Measurements from ENCODE around the gene CMSS1.

Gene CMSS1

GRCh38 chr3:99940350-99940749 lies 122.7 kb downstream of the CMSS1 start:
- DNase-seq: no peak

- peak; percentile 53 for DNase-seq
Observed at GRCh38 chr3:99941211-99941610, 123.5 kb downstream of the CMSS1 start.

DNA sequence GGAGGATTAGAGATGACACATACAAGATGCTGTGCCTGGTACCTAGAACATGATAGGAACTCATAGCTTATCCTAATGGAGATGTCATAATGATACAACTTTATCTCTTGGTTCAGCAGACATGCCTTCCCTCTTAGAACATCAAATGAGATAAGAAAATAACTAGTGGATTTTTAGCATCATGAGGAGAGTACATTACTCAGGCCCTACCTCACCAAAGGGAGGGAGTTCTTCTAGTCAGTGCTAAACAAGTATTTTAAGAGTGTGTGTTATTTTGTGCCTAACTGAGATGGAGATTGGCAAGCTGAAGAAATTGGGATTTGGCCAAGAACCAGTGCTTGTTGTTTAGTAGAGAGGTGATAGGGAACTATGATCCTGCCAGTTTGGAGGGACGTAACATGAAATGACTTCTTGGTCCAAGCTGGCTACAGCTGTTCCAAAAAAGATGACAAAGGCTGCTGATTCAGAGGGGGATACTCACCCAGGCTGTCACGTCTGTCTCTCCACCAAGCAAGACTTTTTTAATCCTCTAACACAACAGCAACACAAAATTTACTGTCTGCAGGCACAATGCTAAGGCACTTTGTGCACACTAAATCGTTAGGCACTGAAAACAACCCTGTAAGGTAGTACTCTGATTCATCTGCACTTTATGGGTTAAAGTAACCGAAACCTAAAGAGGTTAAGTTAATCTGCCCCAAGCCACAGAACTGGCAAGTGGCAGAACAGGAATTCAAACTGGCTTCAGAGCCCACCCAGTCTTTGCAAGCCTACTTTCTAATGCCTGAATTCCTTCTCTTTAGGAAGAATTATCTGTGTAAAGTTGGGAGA lies 126.5 kb downstream of the CMSS1 start:
- DNase-seq: peak; percentile 95

GRCh38 chr3:99945328-99945995 lies 127.8 kb downstream of the CMSS1 start:
- DNase-seq: no peak

DNA sequence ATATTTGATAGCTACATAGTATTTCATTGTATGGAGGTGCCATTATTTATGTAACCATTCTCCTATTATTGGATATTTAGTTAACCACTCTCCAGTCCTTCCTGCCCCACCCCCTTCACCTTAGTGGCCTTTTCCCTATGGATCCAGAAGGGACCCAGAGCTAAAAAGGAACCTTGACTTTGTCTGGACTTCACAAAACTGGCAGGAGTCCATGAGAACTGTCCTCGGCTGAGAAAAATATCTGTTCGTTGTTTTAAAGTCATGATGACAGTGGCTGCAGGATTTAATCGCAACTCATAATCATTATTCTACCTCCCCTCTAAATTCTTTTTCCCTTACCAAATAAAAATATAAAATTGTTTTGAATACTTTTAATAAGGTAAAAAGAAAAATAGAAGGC lies 129.7 kb downstream of the CMSS1 start:
- DNase-seq: no peak

GRCh38 chr3:99948467-99949089 lies 130.9 kb downstream of the CMSS1 start:
- no peak for DNase-seq

- DNase-seq: no peak
Observed at GRCh38 chr3:99949956-99950670, 132.5 kb downstream of the CMSS1 start.

DNA sequence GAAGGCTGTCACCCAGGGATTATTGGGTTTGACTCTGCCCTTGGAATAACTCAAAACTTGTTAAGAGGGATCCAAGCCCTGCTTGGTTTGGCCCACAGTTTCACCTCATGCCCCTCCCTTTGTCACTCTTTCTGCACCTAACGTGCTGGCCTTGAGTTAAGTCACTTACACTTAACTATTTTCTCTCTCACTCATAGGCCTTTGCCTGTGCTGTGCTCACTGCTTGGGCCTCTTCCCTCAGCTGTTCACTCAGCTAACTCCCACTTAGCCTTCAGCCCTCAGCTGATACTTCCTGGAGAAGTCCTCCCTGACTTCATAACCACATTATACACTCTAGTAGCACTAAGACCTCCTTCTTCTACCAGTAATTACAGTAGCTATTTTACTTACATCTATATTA lies 133.3 kb downstream of the CMSS1 start:
- peak; percentile 47 for DNase-seq

GRCh38 chr3:99951701-99952100 lies 134.0 kb downstream of the CMSS1 start:
- DNase-seq: no peak

- DNase-seq: peak; percentile 69
Observed at GRCh38 chr3:99952306-99952705, 134.6 kb downstream of the CMSS1 start.

DNA sequence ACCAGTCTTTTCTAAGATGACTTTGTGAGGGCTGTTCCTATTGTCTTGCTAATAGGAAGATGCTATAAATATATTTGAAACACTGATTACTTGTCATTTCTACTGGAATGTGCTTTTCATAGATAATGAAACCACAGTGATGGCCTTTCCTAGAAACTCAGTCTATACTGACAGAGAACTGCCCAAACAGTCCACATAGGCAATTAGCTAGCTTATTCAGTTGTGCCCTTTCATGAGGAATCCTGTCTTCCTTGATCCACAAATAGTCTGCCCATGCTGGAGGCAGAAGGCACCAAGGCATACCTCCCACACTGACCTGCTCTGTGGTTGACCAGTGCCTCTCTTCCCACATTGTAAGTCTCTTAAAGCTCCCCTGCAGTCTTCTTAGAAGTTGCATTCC lies 135.9 kb downstream of the CMSS1 start:
- DNase-seq: peak; percentile 36

DNA sequence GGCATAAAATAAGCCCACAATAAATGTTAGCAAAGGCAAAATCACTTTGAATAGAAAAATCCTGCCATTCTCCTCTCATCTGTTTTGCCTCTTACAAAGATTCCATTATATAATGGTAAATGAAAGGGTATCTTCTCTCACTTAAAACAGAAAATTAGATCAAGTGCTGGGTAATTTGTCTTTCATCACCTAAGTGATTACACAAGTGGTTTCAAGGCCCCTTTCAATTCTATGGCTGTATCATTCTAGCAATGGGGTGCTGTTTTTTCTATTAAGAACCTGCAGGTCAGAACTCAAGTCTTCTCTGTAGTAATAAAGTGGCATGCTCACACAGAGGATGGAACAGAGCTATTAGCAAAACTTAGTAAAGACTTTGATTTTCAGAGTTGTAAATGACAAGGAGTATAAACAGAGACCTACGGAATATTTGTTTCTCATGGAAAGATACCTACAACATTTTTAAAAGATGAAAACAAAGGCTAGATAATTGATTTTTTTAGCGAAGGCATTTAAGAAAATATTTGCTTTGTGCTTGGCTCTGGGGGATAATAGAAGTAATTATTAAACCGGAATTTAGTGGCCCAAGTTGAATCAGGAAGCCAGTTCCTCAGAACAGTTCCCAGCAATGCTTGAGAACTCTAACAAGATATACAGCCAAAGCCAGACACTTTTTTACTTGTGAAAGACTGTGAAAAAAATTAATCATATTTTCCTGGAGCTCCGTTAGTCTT lies 137.4 kb downstream of the CMSS1 start:
- no peak for DNase-seq

DNA sequence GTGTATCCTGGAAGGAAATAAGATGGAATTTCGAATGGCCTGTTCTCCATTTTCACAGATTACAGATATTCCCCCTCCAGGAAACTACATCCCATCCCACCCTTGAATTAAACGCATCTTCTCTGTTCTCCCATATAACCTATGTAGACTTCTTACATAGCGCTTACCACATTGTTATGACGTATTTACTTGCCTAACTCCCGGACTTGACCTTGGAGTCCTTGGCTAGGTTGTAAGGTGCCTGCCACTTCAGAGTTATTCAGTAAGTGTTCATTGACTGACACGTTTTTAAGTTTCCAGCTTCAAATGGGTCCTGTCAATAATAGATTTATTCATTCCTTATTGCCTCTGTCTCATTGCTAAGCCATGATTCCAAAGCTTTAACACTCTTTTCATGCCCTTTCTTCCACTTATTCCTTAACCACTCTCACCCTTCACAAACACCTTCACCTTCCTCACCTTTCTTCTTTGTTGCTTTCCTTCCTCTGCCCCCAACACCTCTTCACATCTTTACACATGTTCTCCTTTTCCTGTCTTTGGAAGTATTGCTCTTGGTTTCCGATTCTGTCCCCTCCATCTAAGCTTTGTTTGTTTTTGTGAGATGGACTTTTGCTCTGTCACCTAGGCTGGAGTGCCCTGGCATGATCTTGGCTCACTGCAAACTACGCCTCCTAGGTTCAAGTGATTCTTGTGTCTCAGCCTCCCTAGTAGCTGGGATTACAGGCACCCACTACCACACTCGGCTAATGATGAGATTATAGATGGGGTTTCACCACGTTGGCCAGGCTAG lies 138.3 kb downstream of the CMSS1 start:
- DNase-seq: no peak

DNA sequence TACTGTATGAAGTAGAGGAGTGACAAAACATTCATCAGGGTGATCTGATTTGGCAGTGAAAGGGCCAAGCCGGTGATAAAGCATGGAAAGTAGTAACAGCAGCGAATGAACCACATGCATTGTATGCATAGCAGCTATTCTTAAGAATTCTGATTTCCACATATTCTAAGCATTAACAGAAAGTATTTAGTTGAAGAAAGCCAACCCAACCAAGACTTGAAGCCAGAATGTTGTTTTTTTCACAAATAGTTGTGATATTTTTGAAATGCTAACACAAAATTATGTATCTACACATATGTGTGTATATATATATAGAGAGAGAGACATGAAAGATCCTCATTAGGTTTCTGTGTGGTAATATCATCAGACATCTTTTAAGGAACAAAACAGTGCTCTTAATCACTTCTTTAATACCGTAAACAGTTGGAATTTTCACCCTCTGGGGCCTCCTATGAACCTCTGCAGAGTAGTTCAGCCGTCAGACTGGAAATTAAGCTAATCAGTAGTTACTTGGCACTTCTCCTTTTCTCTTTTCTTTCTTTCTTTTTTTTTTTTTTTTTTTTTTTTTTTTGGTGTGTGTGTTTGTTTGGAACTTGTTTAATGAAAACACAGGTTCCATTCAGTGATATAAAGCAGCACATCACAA lies 139.6 kb downstream of the CMSS1 start:
- DNase-seq: no peak

DNA sequence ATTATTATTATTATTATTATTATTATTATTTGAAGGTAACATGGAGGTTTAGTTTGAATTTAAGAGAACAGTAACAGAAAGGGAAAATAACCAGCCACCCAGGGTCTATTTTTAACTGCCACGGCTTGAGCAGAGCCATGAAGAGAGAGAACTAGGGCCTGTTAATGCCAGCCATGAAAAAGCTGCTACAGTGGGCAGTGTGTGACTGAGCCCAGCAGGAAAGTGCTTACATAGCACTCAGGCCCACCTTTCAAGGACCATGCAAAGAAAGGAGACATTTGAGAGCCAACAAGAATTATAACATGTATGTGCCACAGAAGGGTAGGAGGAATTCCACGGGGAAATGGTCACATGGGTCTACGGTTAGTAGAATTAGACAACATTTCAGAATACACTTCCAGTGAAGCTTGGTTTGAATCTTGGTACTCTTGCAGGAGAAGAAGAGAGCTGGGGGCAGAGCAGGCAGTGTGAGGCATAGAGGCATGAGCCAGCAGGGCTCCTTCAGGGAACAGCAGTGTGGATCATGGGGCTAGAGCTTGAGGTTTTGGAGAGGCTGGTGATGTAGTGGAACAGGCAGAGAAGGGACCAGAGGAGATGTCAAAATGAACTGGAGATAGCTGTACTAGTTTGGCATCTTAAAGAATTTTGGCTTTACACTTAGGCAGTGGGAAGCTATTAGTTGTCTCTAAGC lies 140.7 kb downstream of the CMSS1 start:
- DNase-seq: no peak

DNA sequence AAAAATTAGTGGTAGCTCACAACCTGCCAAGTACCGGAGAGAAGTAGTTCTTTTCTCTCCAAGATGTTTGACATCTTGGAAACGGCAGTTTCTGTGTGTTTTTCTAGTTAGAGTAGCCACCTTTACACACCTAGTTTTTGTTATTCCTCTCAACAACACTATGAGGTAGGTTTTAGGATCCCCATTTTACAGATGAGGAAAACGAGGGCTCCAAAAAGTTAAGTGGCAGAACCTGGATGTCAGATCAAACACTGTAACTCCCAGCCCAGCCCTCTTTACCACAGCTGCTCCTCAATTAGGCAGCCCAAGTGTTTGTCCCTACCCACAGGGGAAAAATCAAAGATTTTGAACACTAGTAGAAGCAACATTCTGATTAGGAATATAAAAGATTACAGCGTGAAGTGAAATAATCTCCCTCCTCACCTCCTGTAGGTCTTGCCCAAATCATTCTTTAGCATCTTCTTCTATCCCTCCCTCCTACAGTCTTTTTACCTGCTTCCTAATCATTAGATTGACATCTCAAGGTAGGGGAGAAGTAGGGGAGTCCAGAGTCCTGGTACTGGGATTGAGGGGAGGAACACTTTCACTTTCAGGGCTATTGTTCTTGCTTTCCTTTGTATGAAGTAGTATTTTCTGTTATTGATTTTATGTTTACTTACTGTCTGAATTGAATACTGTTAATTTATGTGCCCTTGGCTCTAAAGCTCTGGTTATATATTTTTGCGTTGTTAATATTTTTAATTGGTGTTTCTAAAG lies 142.6 kb downstream of the CMSS1 start:
- no peak for DNase-seq

DNA sequence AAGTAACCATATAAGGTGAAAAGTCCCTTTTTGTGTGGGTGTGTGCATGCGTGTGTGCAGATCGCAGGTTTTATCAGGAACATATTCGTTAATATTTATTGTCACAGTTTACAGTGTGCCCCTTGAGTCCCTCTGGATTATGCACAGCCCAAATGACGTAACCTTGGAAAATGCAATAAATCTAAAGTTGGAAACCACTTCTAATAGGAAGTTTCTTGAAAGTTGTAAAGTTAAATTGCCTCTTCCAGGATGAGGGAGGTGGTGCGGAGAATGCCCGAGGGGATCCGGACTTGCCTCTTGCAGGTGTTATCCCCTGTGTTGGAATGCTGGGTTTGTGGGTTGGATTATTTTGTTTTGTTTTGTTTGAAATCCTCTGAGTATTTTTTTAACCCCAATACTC lies 143.3 kb downstream of the CMSS1 start:
- DNase-seq: no peak

GRCh38 chr3:99961756-99962515 lies 144.3 kb downstream of the CMSS1 start:
- DNase-seq: no peak

DNA sequence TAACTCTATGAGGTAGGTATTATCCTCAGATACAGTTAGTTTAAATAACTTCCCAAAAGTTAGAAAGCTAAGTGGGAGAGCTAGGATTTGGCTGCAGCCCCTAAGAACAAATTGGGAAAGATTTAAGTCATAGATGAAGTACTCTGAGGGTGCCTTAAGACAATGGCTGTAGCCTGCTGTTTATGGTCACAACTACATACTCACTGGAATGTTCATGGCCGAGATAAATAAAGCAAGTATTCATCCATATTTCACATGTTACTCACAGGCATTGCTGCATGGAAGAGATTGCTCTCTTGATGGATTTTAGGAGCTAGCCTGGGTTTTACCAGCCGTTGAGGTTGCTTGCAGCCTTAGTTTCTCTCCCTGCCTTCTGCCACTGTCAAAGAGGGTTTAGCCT lies 145.0 kb downstream of the CMSS1 start:
- peak; percentile 47 for DNase-seq

All from NCI-H226 (cell line).